ENCODE measurements around the gene SLC35E1. TPM values are rescaled to one million over a fixed set of nuclear protein-coding genes. Genes with fewer than 3 reads are reported as not detected.

SLC35E1 gene
- total RNA-seq, 2 donors from 2014 or later, result 42.0 to 69.1 TPM

DNA sequence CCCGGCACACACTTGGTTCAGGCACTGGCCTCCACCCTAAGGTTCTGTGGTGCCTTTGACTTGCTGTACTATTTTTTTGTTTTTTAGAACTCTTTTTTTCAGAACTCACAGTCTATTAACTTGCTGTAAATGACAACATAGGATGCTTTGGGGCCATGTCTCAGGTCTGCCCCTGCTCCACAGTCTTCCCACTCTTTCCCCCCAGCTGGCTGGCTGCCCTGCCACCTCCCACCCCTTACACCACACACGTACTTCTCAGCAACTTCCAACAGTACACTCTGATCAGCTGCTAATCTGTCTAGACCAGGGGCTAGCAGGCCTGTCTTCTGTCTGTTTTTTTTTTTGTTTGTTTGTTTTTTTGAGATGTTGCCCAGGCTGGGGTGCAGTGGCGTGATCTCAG lies 67.9 kb downstream of the SLC35E1 start:
- no peaks in the 10 kb centered on the region for H3K36me3 ChIP-seq
- intact Hi-C loops (cut with DNase I), result no loop called here
- TF ChIP-seq POLR2A (IDR thresholded peaks at IDR 0.05), result no peak
- no peak for TF ChIP-seq CTCF (IDR thresholded peaks at IDR 0.05)
- TF ChIP-seq POLR2AphosphoS5 (IDR thresholded peaks at IDR 0.05), result no peak
- H3K9me3 ChIP-seq, result no peaks in the 10 kb centered on the region
- H3K4me3 ChIP-seq, result no peak overlapping the region
- no peak for DNase-seq (ENCODE audit: low spot score)
- H3K27ac ChIP-seq, result no peak overlapping the region
- H3K27me3 ChIP-seq (replicated peaks; ENCODE audit: insufficient read depth), result no peaks in the 10 kb centered on the region
- no peaks in the 10 kb centered on the region for H3K4me1 ChIP-seq (replicated peaks)
- 76% methylated on average over 3 of the region's 3 CpGs for WGBS

Small RNA genes within 50 kb of the gene (small RNA-seq; reads per million reads assigned to genes)
- gene RN7SL146P, result 0 reads per million in 2 donors

Other genes starting within 250 kb of the SLC35E1 start
- 10 to 100 TPM; 19.8 to 24.4 TPM for gene KLF2, start 247.6 kb downstream of the SLC35E1 start, total RNA-seq
- gene EPS15L1, start 100.4 kb downstream of the SLC35E1 start, total RNA-seq, result 10 to 100 TPM; 18.4 to 30.4 TPM
- 10 to 100 TPM in 1 of 2 donors, under 1 TPM in 1; 0.91 to 10.1 TPM for gene CALR3, start 76.2 kb downstream of the SLC35E1 start, total RNA-seq
- gene C19orf44, start 76.0 kb downstream of the SLC35E1 start, total RNA-seq, result 10 to 100 TPM in 1 of 2 donors, 1 to 10 TPM in 1; 8.0 to 13.7 TPM
- 10 to 100 TPM; 20.9 to 32.7 TPM for gene CHERP, start 30.0 kb downstream of the SLC35E1 start, total RNA-seq
- 10 to 100 TPM; 13.5 to 29.9 TPM for gene MED26, start 55.8 kb upstream of the SLC35E1 start, total RNA-seq
- 100 to 1,000 TPM; 146 to 171 TPM for gene SMIM7, start 87.7 kb upstream of the SLC35E1 start, total RNA-seq
- 10 to 100 TPM; 11.7 to 20.6 TPM for gene TMEM38A, start 88.7 kb upstream of the SLC35E1 start, total RNA-seq
- 10 to 100 TPM; 15.8 to 41.3 TPM for gene NWD1, start 147.4 kb upstream of the SLC35E1 start, total RNA-seq